GM12878 (cell line): ENCODE data around the gene METAP1D. TPM values are rescaled to one million over a fixed set of nuclear protein-coding genes. Genes with fewer than 3 reads are reported as not detected.
A peak's percentile ranks its signal among the peaks of the same experiment; 100 is the strongest.

Experiments used
- ATAC-seq: fragments of 200-7000 bp; cut with Tn5 transposase; 3 replicates; pipeline ENCODE4 v1.9.1; 2020; ENCODE audit warnings: mild to moderate bottlenecking, moderate library complexity
- BruUV-seq: library from RNA; stranded (reverse); fragments of 400-500 nt; replicated peaks from 2 replicates; lab custom pipeline; 2021; lab: Mats Ljungman, UMichigan
- CTCF ChIA-PET: fragments of 300-600 bp; sonication (Branson Sonifier 250); formaldehyde crosslinking; extraction: SDS; loops from one replicate; lab custom pipeline; 2021; ENCODE audit warnings: inconsistent platforms; lab: Yijun Ruan, JAX
- POLR2A ChIA-PET: fragments of 350-600 bp; formaldehyde crosslinking; extraction: SDS; loops from one replicate; lab custom pipeline; 2021; ENCODE audit warnings: inconsistent platforms; lab: Charles Lee
- RAD21 ChIA-PET: fragments of 300-600 bp; sonication (Branson Sonifier 250); formaldehyde crosslinking; loops from one replicate; lab custom pipeline; 2023; ENCODE audit warnings: antibody characterized with exemption; ENCODE audit not compliant: unreplicated experiment; lab: Charles Lee
- SMC1A ChIA-PET: fragments of 300-600 bp; sonication (Branson Sonifier 250); formaldehyde crosslinking; loops from one replicate; lab custom pipeline; 2023; ENCODE audit not compliant: unreplicated experiment, uncharacterized antibody; lab: Charles Lee
- DNase-seq: peaks from one replicate; pipeline ENCODE4 v3.0.0-alpha.2; 2011; ENCODE audit warnings: low read depth, low spot score
- FAIRE-seq: peaks from 3 replicates; lab custom pipeline; 2011; peaks lifted over from hg19 to GRCh38; lab: Jason Lieb, UNC
- H2AFZ ChIP-seq: 2 replicates; pipeline ENCODE4 v1.6.0; 2011; ENCODE audit warnings: low read depth, low read length, control low read depth; ENCODE audit not compliant: control insufficient read depth
- H3K27ac ChIP-seq: 2 replicates; pipeline ENCODE4 v1.5.1; 2011; ENCODE audit warnings: control low read depth; ENCODE audit not compliant: control insufficient read depth, insufficient read depth
- H3K27me3 ChIP-seq, 2 experiments: replicated peaks in 1 of 2; 2 replicates each; pipeline versions ENCODE4 v1.6.0 to v1.6.1; 2011; ENCODE audit warnings: low read length in 1 of 2; ENCODE audit not compliant: control insufficient read depth in 2 of 2, insufficient read depth in 2 of 2
- H3K36me3 ChIP-seq, 2 experiments: 2 replicates each; pipeline ENCODE4 v1.5.1; 2011; ENCODE audit warnings: low read length in 1 of 2; ENCODE audit not compliant: control insufficient read depth in 2 of 2, insufficient read depth in 2 of 2
- H3K4me1 ChIP-seq: 2 replicates; pipeline ENCODE4 v1.6.1; 2011; ENCODE audit warnings: mild to moderate bottlenecking, low read length, moderate library complexity, mixed read lengths; ENCODE audit not compliant: control insufficient read depth, insufficient read depth
- H3K4me2 ChIP-seq: 2 replicates; pipeline ENCODE4 v1.6.0; 2011; ENCODE audit warnings: control low read depth; ENCODE audit not compliant: control insufficient read depth, insufficient read depth
- H3K4me3 ChIP-seq: fragments of 200-600 bp; sonication (generic); 2 replicates; pipeline ENCODE4 v1.5.1; 2016
- H3K79me2 ChIP-seq: 2 replicates; pipeline ENCODE4 v1.6.0; 2011; ENCODE audit warnings: low read length; ENCODE audit not compliant: control insufficient read depth, insufficient read depth
- H3K9ac ChIP-seq: 2 replicates; pipeline ENCODE4 v1.8.0; 2011; ENCODE audit warnings: low read length, control low read depth, mixed read lengths; ENCODE audit not compliant: control insufficient read depth, insufficient read depth
- H3K9me3 ChIP-seq: replicated peaks from 3 replicates; pipeline ENCODE4 v1.5.1; 2011; ENCODE audit warnings: mild to moderate bottlenecking, low read length; ENCODE audit not compliant: control insufficient read depth, insufficient read depth
- H4K20me1 ChIP-seq: 2 replicates; pipeline ENCODE4 v1.6.0; 2011; ENCODE audit not compliant: control insufficient read depth, insufficient read depth
- CHD4 ChIP-seq: fragments of 200-600 bp; sonication (generic); IDR thresholded peaks from 2 replicates; pipeline ENCODE4 v1.6.1; 2016; ENCODE audit warnings: mild to moderate bottlenecking
- MEF2A ChIP-seq: IDR thresholded peaks from 2 replicates; pipeline ENCODE4 v1.6.1; 2011; ENCODE audit warnings: low read depth, mild to moderate bottlenecking, low read length, moderate library complexity; ENCODE audit not compliant: insufficient read depth
- MTA2 ChIP-seq: fragments of 450-650 bp; IDR thresholded peaks from 2 replicates; pipeline ENCODE4 v1.6.1; 2016; ENCODE audit warnings: low read depth, mild to moderate bottlenecking, moderate library complexity
- NRF1 ChIP-seq: conservative IDR thresholded peaks from 2 replicates; pipeline ENCODE4 v1.6.1; 2011; ENCODE audit warnings: mild to moderate bottlenecking, low read depth, low read length, improper control_type of control experiment
- POLR2A ChIP-seq: IDR thresholded peaks from 2 replicates; pipeline ENCODE4 v1.6.1; 2011; ENCODE audit warnings: low read depth, mild to moderate bottlenecking, low read length
- RB1 ChIP-seq: fragments of 450-650 bp; formaldehyde crosslinking; IDR thresholded peaks from 2 replicates; pipeline ENCODE4 v1.6.1; 2017; ENCODE audit warnings: mild to moderate bottlenecking, borderline replicate concordance
- RBBP5 ChIP-seq: fragments of 200-600 bp; sonication (generic); conservative IDR thresholded peaks from 2 replicates; pipeline ENCODE4 v1.6.1; 2016
- SIN3A ChIP-seq: IDR thresholded peaks from 2 replicates; pipeline ENCODE4 v1.6.1; 2012; ENCODE audit warnings: low read depth, low read length, improper control_type of control experiment
- SP1 ChIP-seq: IDR thresholded peaks from one replicate; pipeline ENCODE4 v1.6.1; 2011; ENCODE audit warnings: low read depth, low read length
- STAT1 ChIP-seq: fragments of 450-650 bp; conservative IDR thresholded peaks from 2 replicates; pipeline ENCODE4 v1.6.1; 2014; ENCODE audit warnings: antibody characterized with exemption, mild to moderate bottlenecking
- TBL1XR1 ChIP-seq: IDR thresholded peaks from 2 replicates; pipeline ENCODE4 v1.6.1; 2012; ENCODE audit warnings: low read depth, low read length, improper control_type of control experiment
- WGBS: methylation state at CpG from one replicate; pipeline ENCODE4 v1.1.6; 2016; ENCODE audit warnings: low lambda C conversion rate; ENCODE audit not compliant: insufficient replicate concordance, insufficient coverage; ENCODE audit errors: missing lambda C conversion rate; 5-methylcytosine and 5-hydroxymethylcytosine counted together
- in situ Hi-C: fragments of 300-500 bp; cut with MboI; formaldehyde crosslinking; loops from 9 replicates; pipeline ENCODE4 v1.14.3; 2018; ENCODE audit warnings: mixed read lengths
- intact Hi-C: fragments of 100-400 bp; cut with micrococcal nuclease; formaldehyde crosslinking; loops from one replicate; pipeline ENCODE4 v1.14.2; 2022; ENCODE audit not compliant: unreplicated experiment
- polyA plus RNA-seq, 11 experiments: library from polyadenylated mRNA; depleted of rRNA in 4 of 11; unstranded in 6 of 11; stranded (reverse) in 5 of 11; fragments of >200 nt; fragmentation: Nextera tagmentation in 4 of 11; fragmentation: Illumina TruSeq in 1 of 11; extraction: Ambion mirVana in 4 of 11; extraction: Trizol in 1 of 11; gene quantifications; 1 replicate in 1 of 11; 2 replicates in 10 of 11; pipeline versions ENCODE4 v1.2.1 to v1.2.3, GENCODE V29; 2011 to 2016; ENCODE audit warnings: inconsistent platforms in 2 of 11, missing spikeins in 2 of 11, low read depth in 1 of 11
- total RNA-seq, 4 experiments: library from RNA; depleted of rRNA in 3 of 4; stranded (reverse); fragments of >200 nt in 3 of 4; fragmentation: Illumina TruSeq in 1 of 4; extraction: Trizol in 1 of 4; gene quantifications; 2 replicates each; pipeline versions ENCODE4 v1.2.1 to v1.2.3, GENCODE V29; 2013 to 2021
- TF ChIP-seq, protein P1 (sequence below): IDR thresholded peaks from 2 replicates; pipeline ENCODE4 v1.6.1; 2011; ENCODE audit warnings: borderline replicate concordance, low read depth, mild to moderate bottlenecking, moderate library complexity, mixed read lengths, low read length; ENCODE audit not compliant: insufficient read depth; ENCODE audit errors: extremely low read length
- TF ChIP-seq, protein P2 (sequence below): IDR thresholded peaks from 2 replicates; pipeline ENCODE4 v1.6.1; 2012; ENCODE audit warnings: low read length, inconsistent platforms
- TF ChIP-seq, protein P3 (sequence below): IDR thresholded peaks from 2 replicates; pipeline ENCODE4 v1.6.1; 2011; ENCODE audit warnings: low read depth, mild to moderate bottlenecking, low read length, moderate library complexity, borderline replicate concordance; ENCODE audit errors: extremely low read depth

Gene METAP1D
- total and polyA plus RNA-seq, 10 of the 15 experiments (the other 5 are each of a cell fraction or from before 2014, with no cell fraction given): 4.5 to 12.1 (median 7.8) TPM

DNA sequence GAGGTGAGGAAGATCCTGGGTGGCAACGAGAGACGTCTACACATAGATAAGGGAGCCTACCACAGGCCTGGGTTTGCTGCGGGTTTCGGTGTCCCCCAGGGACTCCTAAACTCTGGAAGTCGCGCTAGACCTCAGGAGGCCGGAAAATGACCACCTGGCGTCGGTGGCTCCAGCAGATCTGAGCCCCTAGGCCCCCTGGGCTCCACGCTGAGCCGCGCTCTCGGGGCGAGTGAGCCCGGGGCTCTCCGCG, 84.6 kb downstream of the METAP1D start:
- H3K27ac ChIP-seq: no peak overlapping the region
- no peaks in the 10 kb centered on the region; the same call in 2 of the 3 replicates for H3K9me3 ChIP-seq
- H3K27me3 ChIP-seq: peaks cover 44 to 65% of the 10 kb centered on the region in 2 experiments
- intact Hi-C loops: no loop called here
- WGBS: 23% methylated on average over 9 of the region's 17 CpGs
- ChIA-PET CTCF (no interaction called here), POLR2A (no interaction called here), RAD21 (no interaction called here), SMC1A (no interaction called here)
- peak overlapping the region; percentile 80 for H2AFZ ChIP-seq
- TF ChIP-seq, protein P1, sequence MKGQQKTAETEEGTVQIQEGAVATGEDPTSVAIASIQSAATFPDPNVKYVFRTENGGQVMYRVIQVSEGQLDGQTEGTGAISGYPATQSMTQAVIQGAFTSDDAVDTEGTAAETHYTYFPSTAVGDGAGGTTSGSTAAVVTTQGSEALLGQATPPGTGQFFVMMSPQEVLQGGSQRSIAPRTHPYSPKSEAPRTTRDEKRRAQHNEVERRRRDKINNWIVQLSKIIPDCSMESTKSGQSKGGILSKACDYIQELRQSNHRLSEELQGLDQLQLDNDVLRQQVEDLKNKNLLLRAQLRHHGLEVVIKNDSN: no peak
- TF ChIP-seq MTA2 (no peak), POLR2A (no peak), RB1 (no peak), SP1 (no peak), STAT1 (no peak), TBL1XR1 (no peak), SIN3A (no peak), NRF1 (no peak), RBBP5 (no peak), MEF2A (no peak), CHD4 (no peak)
- TF ChIP-seq, protein P2, sequence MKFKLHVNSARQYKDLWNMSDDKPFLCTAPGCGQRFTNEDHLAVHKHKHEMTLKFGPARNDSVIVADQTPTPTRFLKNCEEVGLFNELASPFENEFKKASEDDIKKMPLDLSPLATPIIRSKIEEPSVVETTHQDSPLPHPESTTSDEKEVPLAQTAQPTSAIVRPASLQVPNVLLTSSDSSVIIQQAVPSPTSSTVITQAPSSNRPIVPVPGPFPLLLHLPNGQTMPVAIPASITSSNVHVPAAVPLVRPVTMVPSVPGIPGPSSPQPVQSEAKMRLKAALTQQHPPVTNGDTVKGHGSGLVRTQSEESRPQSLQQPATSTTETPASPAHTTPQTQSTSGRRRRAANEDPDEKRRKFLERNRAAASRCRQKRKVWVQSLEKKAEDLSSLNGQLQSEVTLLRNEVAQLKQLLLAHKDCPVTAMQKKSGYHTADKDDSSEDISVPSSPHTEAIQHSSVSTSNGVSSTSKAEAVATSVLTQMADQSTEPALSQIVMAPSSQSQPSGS: no peak
- TF ChIP-seq, protein P3, sequence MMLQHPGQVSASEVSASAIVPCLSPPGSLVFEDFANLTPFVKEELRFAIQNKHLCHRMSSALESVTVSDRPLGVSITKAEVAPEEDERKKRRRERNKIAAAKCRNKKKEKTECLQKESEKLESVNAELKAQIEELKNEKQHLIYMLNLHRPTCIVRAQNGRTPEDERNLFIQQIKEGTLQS: no peak
- H3K4me3 ChIP-seq: peak overlapping the region; percentile 69
- in situ Hi-C loops: no loop called here
- peak overlapping the region; percentile 97 for H3K4me2 ChIP-seq
- BruUV-seq: no TSS peak
- peaks cover 7% of the 10 kb centered on the region for H4K20me1 ChIP-seq
- DNase-seq (no peak), FAIRE-seq (no peak), ATAC-seq (peak; percentile 6; the same call in 2 of the 3 replicates)
- H3K4me1 ChIP-seq: peaks cover 17% of the 10 kb centered on the region
- no peaks in the 10 kb centered on the region for H3K79me2 ChIP-seq
- no peaks in the 10 kb centered on the region for H3K36me3 ChIP-seq
- no peak overlapping the region for H3K9ac ChIP-seq
